Ascending aorta (tissue), 2 donors: Measurements from ENCODE around the gene ACOT11. TPM values are rescaled to one million over a fixed set of nuclear protein-coding genes. Genes with fewer than 3 reads are reported as not detected.

Experiments used
- DNase-seq, 2 donors: peaks; one replicate each; pipeline ENCODE4 v3.0.0-alpha.2; 2019; ENCODE audit warnings: low spot score in 2 of 2
- H3K27ac ChIP-seq, 2 donors: fragments of 200-600 bp; sonication (generic); one replicate each; pipeline ENCODE4 v1.5.1; 2016 to 2017; ENCODE audit warnings: mild to moderate bottlenecking in 1 of 2
- H3K27me3 ChIP-seq: fragments of 200-600 bp; sonication (generic); one replicate; pipeline ENCODE4 v1.5.1; 2017
- H3K36me3 ChIP-seq, 2 donors: fragments of 200-600 bp; sonication (generic); one replicate each; pipeline ENCODE4 v1.5.1; 2016
- H3K4me1 ChIP-seq, 2 donors: fragments of 200-600 bp; sonication (generic); one replicate each; pipeline ENCODE4 v1.5.1; 2016 to 2017; ENCODE audit warnings: mild to moderate bottlenecking in 1 of 2
- H3K4me3 ChIP-seq, 2 donors: fragments of 200-600 bp; sonication (generic); one replicate each; pipeline ENCODE4 v1.5.1; 2016 to 2017; ENCODE audit warnings: mild to moderate bottlenecking in 1 of 2
- H3K9me3 ChIP-seq, 2 donors: fragments of 200-600 bp; sonication (generic); one replicate each; pipeline ENCODE4 v1.5.1; 2016
- intact Hi-C: fragments of 100-400 bp; cut with DNase I; formaldehyde crosslinking; loops from one replicate; pipeline ENCODE4 v1.15.1; 2023
- total RNA-seq: library from RNA; depleted of rRNA; stranded (reverse); fragments of >200 nt; gene quantifications from one replicate; pipeline ENCODE4 v1.1.0, GENCODE V29; 2016
- TF ChIP-seq, protein P1 (sequence below), 3 experiments: fragments of 200-600 bp in 2 of 3; fragments of 450-650 bp in 1 of 3; sonication (generic) in 2 of 3; IDR thresholded peaks; one replicate each; pipeline ENCODE4 v1.5.1; 2016 to 2019; ENCODE audit warnings: antibody characterized with exemption in 3 of 3, mild to moderate bottlenecking in 1 of 3, moderate library complexity in 1 of 3

ACOT11 gene
- total RNA-seq, 1 donor from 2014 or later, result 30.4 TPM

DNA sequence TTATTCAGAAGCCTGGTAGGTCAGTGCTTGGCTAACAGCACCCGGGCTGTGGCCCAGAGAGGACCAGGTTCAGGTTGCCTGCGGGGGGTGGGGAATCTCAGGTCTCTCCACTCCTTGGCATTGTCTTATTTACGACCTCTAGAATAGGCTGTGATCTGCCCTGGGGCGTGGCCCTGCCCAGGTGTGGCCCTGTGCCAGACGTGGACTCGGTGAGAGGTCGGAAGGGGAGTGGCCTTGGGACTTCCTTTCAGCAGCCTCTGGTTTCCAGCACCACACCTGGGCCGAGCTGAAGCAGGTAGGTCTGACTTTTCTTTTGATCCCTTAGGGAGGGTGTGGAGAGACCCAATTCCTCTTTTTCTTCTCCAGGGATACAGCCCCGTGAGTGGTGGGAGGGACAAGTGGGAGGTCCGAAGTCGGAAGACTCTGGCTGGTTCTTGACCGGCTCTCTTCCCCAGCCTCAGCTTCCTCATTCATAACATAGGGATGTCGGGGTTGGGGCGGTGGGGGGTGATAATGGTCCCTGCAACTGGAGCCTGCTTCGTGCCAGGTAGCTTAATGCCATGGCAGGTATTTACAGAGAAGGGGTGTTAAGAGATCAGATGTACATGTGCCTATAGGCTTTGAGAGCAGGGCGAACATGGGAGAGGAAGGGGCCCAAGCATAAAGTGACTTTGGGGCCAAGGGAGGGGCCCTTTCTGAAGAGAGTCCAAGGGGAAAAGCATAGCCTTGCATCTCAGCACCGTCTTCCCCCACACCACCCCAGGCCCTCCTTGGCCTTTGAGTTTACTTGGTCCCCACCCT, 16.5 kb downstream of the ACOT11 start:
- Histone ChIP-seq H3K27me3 (no peaks in the 10 kb centered on the region), H3K36me3 (no peaks in the 10 kb centered on the region), H3K4me3 (no peak overlapping the region), H3K27ac (no peak overlapping the region), H3K4me1 (peaks cover 2 to 12% of the 10 kb centered on the region in 2 donors), H3K9me3 (no peaks in the 10 kb centered on the region)
- TF ChIP-seq, protein P1, sequence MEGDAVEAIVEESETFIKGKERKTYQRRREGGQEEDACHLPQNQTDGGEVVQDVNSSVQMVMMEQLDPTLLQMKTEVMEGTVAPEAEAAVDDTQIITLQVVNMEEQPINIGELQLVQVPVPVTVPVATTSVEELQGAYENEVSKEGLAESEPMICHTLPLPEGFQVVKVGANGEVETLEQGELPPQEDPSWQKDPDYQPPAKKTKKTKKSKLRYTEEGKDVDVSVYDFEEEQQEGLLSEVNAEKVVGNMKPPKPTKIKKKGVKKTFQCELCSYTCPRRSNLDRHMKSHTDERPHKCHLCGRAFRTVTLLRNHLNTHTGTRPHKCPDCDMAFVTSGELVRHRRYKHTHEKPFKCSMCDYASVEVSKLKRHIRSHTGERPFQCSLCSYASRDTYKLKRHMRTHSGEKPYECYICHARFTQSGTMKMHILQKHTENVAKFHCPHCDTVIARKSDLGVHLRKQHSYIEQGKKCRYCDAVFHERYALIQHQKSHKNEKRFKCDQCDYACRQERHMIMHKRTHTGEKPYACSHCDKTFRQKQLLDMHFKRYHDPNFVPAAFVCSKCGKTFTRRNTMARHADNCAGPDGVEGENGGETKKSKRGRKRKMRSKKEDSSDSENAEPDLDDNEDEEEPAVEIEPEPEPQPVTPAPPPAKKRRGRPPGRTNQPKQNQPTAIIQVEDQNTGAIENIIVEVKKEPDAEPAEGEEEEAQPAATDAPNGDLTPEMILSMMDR (IDR thresholded peaks at IDR 0.05), result no peak
- DNase-seq, result no peak
- intact Hi-C loops, result no loop called here

DNA sequence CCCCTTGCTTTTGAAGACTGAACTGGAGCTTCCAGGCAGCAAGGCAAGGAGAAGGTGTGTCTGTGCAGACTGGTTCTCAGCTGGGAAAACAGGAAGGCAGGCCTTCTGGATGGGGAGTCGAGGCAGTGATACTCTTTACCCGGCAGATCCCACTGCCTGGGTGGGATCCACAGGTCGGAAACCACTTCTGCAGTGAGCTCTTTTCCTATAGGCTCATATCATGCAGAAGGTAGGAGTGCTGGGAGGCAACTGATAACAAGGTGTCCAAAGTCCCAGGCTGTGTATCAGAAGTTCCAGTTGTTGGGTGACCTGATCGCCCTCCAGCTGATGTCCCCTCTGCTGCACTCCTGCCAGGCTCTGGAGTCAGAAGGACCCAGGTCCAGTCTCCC, 17.1 kb downstream of the ACOT11 start:
- no peak overlapping the region for H3K4me3 ChIP-seq
- TF ChIP-seq, protein P1 (IDR thresholded peaks at IDR 0.05), result no peak
- no peak overlapping the region for H3K27ac ChIP-seq
- DNase-seq, result no peak
- no peaks in the 10 kb centered on the region for H3K27me3 ChIP-seq
- peaks cover 0 to 7% of the 10 kb centered on the region in 2 donors for H3K4me1 ChIP-seq
- intact Hi-C loops, result no loop called here
- H3K36me3 ChIP-seq, result no peaks in the 10 kb centered on the region
- no peaks in the 10 kb centered on the region for H3K9me3 ChIP-seq

GRCh38 chr1:54566438-54567141, 18.6 kb downstream of the ACOT11 start:
- no peak for DNase-seq
- no peak overlapping the region for H3K27ac ChIP-seq
- H3K36me3 ChIP-seq, result no peaks in the 10 kb centered on the region
- no peaks in the 10 kb centered on the region for H3K27me3 ChIP-seq
- H3K9me3 ChIP-seq, result no peaks in the 10 kb centered on the region
- TF ChIP-seq, protein P1 (IDR thresholded peaks at IDR 0.05), result no peak
- intact Hi-C loops, result no loop called here
- peaks cover 3 to 14% of the 10 kb centered on the region in 2 donors for H3K4me1 ChIP-seq
- H3K4me3 ChIP-seq, result no peak overlapping the region

- Histone ChIP-seq H3K27me3 (no peaks in the 10 kb centered on the region), H3K27ac (no peak overlapping the region), H3K36me3 (no peaks in the 10 kb centered on the region), H3K4me3 (no peak overlapping the region), H3K9me3 (no peaks in the 10 kb centered on the region), H3K4me1 (peaks cover 6 to 21% of the 10 kb centered on the region in 2 donors)
- TF ChIP-seq, protein P1 (IDR thresholded peaks at IDR 0.05), result no peak
- intact Hi-C loops, result no loop called here
- DNase-seq, result no peak
Measured at GRCh38 chr1:54567961-54568360, 19.9 kb downstream of the ACOT11 start.

- no peak for DNase-seq
- Histone ChIP-seq H3K27ac (peak overlapping the region; percentile 77 to 78), H3K9me3 (no peaks in the 10 kb centered on the region), H3K27me3 (no peaks in the 10 kb centered on the region), H3K4me1 (peaks cover 6 to 21% of the 10 kb centered on the region in 2 donors), H3K4me3 (no peak overlapping the region), H3K36me3 (no peaks in the 10 kb centered on the region)
- TF ChIP-seq, protein P1 (IDR thresholded peaks at IDR 0.05), result no peak
- intact Hi-C loops, result no loop called here
Measured at GRCh38 chr1:54569339-54569738, 21.3 kb downstream of the ACOT11 start.
